ENCODE results near the gene TMEM132D.

GRCh38 chr12:129372876-129373275 lies 530.9 kb downstream of the TMEM132D start:
- TF ChIP-seq FOXK1 (CRISPR knock-in tag; IDR thresholded peaks at IDR 0.05) (no peak), CREB1 (CRISPR knock-in tag; IDR thresholded peaks at IDR 0.05) (no peak), CTCF (IDR thresholded peaks at IDR 0.05) (no peak), ARID4B (CRISPR knock-in tag; IDR thresholded peaks at IDR 0.05; ENCODE audit: borderline replicate concordance) (no peak)

Data from WTC11 (cell line).